Retina (tissue), 1 donor: ENCODE results near the gene INF2.
"Not testable (repeated sequence)": the region's sequence is repeated elsewhere in the genome, so short reads cannot be mapped to it uniquely, and the experiment has no call there.

Experiments used
- DNase-seq: peaks from one replicate; pipeline ENCODE4 v3.0.0-alpha.2; 2016

The INF2 gene

GRCh38 chr14:104689109-104689880, at the start of gene INF2:
Gene INF2, plus strand, starts transcription at chr14:104689618. Its CDS starts 11,748 bp downstream, at chr14:104701366.
- peak; percentile 70 for DNase-seq

DNA sequence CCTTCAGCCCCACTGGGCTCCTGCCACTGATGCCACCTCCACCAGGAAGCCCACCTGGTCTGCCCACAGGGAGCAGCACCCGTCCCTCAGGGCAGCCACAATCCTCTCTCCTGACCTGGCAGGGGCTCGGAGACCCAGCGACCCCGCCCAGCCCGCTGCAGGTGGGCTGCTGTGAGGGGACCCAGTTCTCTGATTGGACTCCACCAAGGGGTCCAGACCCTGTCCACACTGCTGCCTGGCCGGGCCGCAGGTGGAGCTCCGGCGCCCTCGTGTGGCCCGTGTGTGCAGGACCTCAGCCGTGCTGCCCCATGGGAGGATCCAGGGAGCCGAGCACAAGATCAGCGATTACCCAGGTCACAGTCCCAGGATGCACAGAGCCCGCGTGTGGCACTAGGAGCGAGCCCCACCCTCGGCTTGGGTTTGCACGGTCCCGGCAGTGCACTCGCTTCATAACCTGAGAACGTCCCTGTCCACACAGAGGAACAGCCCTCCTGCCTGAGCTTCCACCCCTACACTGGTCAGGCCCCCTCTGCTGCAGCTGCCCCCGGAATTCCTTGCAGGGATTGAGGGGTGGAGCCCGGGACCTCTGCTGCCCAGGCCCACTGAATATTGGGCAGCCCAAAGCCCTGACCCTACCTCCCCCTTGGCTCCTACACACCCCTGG, 49.4 kb upstream of the INF2 start:
- peak; percentile 91 for DNase-seq

DNA sequence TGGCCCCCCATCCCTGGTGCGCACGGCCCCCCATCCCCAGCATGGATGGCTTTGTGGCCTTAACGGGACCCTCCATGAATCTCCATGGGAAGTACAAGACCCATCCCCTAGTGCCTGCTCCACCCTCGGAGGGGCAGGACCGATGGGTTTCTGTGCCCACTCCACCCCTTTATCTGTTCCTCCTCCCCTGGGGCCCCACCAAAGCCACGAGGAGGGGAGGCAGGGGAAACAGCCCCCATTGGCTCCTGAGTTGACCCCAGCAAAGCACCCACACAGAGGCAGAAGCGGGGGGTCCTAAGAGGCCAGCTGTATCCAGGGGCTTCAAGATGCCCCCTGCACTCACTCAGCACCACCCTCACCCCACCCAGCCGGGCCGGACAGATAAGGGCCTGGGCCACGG, 48.7 kb upstream of the INF2 start:
- no peak for DNase-seq

DNA sequence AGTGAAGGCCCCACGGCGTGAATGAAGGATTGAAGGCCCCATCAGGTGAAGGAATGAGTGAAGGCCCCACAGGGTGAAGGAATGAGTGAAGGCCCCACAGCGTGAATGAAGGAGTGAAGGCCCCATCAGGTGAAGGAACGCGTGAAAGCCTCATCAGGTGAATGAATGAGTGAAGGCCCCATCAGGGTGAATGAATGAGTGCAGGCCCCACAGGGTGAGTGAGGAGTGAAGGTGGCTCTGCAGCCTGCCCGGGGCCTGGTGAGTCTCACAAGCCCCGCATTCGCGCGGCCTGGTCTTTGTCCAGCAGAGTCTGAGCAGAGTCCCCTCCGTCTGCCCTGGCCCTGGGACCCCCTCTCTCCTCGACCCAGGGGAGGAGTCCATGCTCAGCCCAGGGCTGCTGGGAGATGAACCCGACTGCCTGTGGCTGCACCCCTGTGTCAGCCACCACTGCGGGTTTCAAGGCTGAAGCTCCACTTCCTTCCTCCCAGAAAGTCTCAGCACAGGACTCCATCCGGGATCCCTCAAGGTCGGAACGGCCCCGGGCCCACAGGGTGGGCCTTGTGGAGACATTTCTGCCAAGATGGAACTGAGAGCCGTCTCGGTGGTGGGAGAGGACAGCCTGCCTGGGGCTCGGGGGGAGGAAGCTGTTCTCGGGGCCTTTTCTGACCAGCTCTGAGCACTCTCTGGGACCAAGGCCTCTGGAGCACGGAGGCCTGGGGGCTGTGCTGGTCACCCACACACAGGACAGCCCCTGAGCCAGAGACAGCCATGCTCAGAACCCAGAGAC, 47.5 kb upstream of the INF2 start:
- no peak for DNase-seq

GRCh38 chr14:104642540-104642868, 46.9 kb upstream of the INF2 start:
- no peak for DNase-seq

DNA sequence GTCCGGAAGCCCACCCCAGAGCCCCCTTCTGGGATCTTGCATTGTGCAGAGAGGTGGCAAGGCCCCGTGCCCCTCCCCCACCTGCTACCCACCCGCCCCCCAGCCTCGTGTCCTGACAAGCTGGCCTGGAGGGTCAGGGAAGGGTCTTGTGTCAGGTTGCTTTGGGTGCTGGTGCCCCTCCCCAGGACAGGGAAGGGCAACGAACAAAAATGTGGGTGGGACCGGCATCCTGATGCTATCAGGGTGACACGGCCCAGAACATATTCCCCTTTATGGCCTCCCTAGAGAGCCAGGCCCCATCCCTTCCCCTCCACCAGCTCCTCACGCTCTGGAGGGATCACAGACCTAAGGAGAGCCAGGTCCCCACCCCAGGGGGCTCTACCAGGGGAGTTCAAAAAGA, 46.1 kb upstream of the INF2 start:
- DNase-seq = no peak

DNA sequence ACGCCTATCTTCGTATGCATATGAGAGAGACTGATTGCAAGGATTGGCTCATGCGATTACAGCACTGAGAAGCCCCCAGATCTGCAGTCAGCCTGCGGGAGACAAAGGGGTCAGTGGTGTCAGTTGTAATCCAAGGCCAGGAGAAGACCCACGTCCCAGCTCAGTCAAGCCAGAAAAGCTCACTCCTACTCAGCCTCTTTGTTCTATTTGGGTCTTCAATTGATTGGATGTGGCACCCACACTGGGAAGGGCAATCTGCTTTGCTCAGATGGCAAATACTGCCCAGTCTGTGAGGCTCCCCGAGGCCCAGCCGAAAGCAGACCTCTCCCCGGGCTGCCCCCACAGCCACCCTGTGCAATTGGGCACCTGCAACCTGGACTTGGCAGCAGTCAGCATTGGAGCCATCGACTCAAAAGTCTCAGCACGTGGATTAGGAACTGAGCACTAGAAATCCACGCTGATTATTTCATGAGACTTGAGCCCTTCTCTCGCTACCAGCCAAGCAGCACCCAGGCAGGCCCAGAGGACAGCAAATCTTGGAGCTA, 45.3 kb upstream of the INF2 start:
- DNase-seq = peak; percentile 62

DNA sequence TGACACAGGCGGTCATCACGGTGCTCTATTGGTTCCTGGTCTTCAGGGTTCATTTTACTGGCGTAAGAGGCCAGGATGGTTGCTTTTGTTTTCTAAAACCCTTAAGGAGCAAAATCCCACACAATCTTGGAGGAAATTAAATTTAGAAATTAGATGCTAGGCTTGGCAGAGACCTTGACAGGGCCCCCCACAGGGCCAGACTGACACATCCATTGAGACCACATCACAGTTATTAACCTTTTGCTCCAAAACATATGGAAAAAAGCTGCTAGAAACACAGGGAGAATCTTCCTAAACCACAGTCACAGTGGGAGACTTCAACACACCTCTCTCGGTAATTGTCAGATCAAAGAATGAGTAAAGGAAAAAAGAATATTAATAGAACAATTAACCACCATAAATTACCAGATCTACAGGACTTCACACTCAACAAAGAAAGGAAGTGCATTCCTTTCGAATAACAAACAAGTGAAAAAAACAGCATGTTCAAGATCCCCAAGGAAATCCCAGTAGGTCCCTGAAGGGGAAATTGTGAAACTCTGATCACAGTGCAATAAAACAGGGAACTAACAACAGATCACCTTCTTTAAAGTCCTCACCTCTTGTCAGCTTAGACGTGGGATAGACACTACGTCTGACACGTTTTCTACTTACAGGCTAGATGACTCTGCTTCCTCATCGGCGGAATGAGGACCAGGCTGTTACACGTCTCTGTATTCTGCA, 44.6 kb upstream of the INF2 start:
- DNase-seq = no peak

DNA sequence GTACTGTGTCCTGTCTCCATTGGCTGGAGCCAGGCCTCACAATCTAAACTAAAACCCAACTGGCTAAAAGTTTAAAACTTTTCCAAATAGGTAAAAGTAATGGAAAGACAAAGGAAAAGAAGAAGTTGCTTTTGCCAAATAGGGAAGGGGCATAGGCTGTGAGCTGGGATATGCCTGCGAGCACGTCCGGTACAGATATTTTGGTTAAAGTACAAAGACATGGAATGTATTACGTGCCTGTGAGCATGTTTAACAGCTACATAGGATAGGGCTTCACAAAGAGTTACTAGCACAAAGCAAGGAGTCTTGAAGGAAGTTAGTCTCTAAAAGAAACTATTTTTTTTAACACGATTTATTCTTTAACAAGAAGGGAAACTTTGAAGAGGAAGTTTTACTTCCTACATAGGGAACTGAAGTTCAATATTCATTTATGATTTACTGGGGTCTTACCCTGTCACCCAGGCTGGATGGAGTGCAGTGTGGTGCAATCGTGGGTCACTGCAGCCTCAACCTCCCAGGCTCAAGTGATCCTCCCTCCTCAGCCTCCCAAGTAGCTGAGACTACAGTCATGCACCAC, 41.9 kb upstream of the INF2 start:
- DNase-seq = no peak

- peak; percentile 92 for DNase-seq
Observed at GRCh38 chr14:104650057-104650980, 39.1 kb upstream of the INF2 start.

- DNase-seq = no peak
Observed at GRCh38 chr14:104650981-104651875, 38.2 kb upstream of the INF2 start.

GRCh38 chr14:104651876-104652260, 37.5 kb upstream of the INF2 start:
- DNase-seq = no peak

- DNase-seq = no peak
Observed at GRCh38 chr14:104652386-104652785, 37.0 kb upstream of the INF2 start.

DNA sequence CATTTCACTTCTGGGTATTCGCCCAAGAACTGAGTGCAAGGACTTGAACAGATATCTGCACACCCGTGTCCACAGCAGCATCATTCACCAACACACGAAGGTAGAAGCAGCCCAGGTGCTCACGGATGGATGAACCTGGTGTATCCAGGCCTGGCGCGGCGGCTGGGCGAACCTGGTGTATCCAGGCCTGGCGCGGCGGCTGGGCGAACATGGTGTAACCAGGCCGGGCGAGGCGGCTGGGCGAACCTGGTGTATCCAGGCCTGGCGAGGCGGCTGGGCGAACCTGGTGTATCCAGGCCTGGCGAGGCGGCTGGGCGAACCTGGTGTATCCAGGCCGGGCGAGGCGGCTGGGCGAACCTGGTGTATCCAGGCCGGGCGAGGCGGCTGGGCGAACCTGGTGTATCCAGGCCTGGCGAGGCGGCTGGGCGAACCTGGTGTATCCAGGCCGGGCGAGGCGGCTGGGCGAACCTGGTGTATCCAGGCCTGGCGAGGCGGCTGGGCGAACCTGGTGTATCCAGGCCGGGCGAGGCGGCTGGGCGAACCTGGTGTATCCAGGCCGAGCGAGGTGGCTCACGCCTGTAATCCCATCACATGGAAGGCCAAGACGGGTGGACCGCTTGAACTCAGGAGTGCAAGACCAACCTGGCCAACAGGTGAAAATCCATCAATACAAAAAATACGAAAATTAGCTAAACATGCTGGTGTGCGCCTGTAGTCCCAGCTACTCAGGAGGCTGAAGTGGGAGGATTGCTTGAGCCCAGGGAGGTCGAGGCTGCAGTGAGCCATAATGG, 36.1 kb upstream of the INF2 start:
- DNase-seq = not testable (repeated sequence)

DNA sequence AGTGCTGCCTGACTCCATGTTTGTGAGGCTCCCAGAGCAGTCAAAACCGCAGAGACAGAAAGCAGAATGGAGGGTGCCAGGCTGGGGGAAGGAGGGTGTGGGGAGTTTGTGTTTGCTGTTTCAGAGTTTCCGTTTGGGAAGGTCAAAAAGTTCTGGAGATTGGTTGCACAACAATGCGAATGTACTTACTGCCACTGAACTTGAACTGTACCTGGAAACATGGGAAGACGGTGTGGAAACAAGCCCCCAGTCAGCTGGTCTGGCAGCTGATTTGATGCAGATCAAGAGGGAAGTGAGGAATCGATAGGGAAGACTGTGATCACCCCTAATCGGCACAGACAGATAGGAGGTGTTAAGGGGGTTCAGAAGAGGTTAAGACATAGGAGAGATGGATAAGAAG, 35.3 kb upstream of the INF2 start:
- no peak for DNase-seq

- DNase-seq = no peak
Observed at GRCh38 chr14:104655128-104655848, 34.1 kb upstream of the INF2 start.

DNA sequence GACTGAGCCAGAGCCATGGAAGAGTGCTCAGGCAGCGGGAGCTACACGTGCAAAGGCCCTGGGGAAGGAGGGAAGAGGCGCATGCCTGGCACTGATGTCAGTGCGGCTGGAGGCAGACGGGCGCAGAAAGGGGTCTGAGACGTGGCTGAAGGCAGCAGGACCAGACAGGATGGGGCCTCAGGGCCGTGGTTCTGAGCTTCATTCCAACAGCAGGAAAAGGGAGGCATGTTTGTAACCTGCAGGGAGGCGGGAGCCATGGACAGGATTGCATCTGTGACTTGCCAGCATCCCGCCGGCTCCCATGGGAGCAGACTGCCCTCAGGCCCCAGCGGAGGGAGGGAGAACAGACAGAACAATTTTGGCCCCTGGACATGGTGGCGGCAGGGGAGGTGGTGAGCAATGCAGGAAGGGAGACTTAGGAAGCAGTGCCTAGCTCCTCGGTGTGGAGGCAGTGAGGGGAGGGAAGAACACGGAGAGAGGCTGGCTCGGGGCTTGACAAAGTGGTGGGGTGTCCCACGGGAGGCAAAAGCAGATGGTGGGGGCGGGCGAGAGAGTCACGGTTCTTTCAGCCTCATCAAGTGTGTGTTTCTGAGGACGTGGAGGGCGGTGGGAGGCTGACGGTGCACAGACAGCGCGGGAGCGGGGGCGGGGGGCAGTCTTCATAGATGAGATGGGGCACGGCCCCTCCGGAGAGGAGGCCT, 33.3 kb upstream of the INF2 start:
- peak; percentile 35 for DNase-seq

DNA sequence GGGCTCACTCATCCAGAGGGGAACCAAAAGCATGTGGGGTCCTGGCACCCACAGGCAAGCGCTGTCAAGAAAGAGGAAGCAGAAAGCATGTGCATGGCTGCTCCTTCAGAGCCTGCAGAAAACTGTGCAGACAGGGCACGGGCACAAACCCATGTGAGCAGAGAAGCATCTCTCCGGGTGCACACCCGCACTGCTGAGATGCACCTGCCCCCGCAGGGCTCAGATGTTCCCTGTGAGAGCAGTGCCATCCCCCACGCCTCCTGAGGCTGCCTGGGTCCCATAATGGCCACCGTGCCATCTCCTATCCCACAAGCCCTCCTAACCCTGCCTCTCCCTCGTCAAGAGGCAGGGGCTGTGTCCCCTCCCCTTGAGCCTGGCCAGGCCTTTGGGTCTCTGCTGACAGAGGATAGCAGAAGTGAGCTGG, 32.3 kb upstream of the INF2 start:
- DNase-seq = peak; percentile 41
